Measurements from ENCODE around the gene KCNIP1. TPM values are rescaled to one million over a fixed set of nuclear protein-coding genes. Genes with fewer than 3 reads are reported as not detected.

The KCNIP1 gene
- total and polyA plus RNA-seq, 9 of the 15 experiments (the other 6 are each of a cell fraction or from before 2014, with no cell fraction given), result not detected

GRCh38 chr5:170627271-170627670 is 123.5 kb downstream of the KCNIP1 start:
- BruUV-seq (replicated peaks), result no TSS peak
- no peaks in the 10 kb centered on the region for H3K4me1 ChIP-seq (replicated peaks in 1 of 2; ENCODE audit: control insufficient read depth in 2 of 2, insufficient read depth in 2 of 2, low read length in 2 of 2)
- H3K79me2 ChIP-seq (ENCODE audit: control insufficient read depth, insufficient read depth, low read length), result no peaks in the 10 kb centered on the region
- H3K9me1 ChIP-seq (ENCODE audit: control insufficient read depth, insufficient read depth, low read length), result no peaks in the 10 kb centered on the region
- 0% methylated on average over 3 of the region's 3 CpGs for WGBS (ENCODE audit: insufficient coverage, low coverage, missing lambda C conversion rate)
- no peak for DNase-seq (ENCODE audit: extremely low read depth in 1 of 4, low spot score in 3 of 4)
- peaks cover 0 to 17% of the 10 kb centered on the region in 2 experiments; a peak in 1 of 5 replicates for H3K27me3 ChIP-seq (ENCODE audit: control insufficient read depth in 2 of 2, insufficient read depth in 2 of 2, low read length in 2 of 2)
- intact Hi-C loops (cut with micrococcal nuclease), result loop anchor here (10.0 kb wide), 1 partner anchor 522 kb away; the partner anchor contains the start of gene FOXI1
- H3K4me2 ChIP-seq (ENCODE audit: insufficient read depth, low read length), result no peak overlapping the region
- ChIA-PET POLR2A (no interaction called here), CTCF (ENCODE audit: low intra/inter-chr PET ratio) (no interaction called here)
- no peak overlapping the region for H3K27ac ChIP-seq (ENCODE audit: extremely low read depth, low read depth, low read length)
- no peak for FAIRE-seq
- no peak for TF ChIP-seq ZNF274 (IDR thresholded peaks at IDR 0.05; ENCODE audit: borderline replicate concordance, low read depth, low read length)
- TF ChIP-seq MCM3 (IDR thresholded peaks at IDR 0.05), result no peak
- H3K9me3 ChIP-seq (replicated peaks; ENCODE audit: control insufficient read depth, insufficient read depth, low read depth, low read length), result no peaks in the 10 kb centered on the region
- no peak overlapping the region for H3K4me3 ChIP-seq
- no peak overlapping the region for H2AFZ ChIP-seq (ENCODE audit: low read depth, low read length)
- H4K20me1 ChIP-seq (replicated peaks; ENCODE audit: control insufficient read depth, insufficient read depth, low read length), result peaks cover 11% of the 10 kb centered on the region; the same call in 1 of the 2 replicates
- H3K36me3 ChIP-seq (ENCODE audit: control insufficient read depth, insufficient read depth, low read length), result no peaks in the 10 kb centered on the region
- no peak overlapping the region for H3K9ac ChIP-seq (ENCODE audit: insufficient read depth in 1 of 2, low read depth in 2 of 2, low read length in 2 of 2)
- ATAC-seq, result no peak
- in situ Hi-C loops (cut with MboI), result loop anchor here (10.0 kb wide), 1 partner anchor 402 kb away; no protein-coding TSS in a partner anchor

- H3K79me2 ChIP-seq (ENCODE audit: control insufficient read depth, insufficient read depth, low read length), result no peaks in the 10 kb centered on the region
- FAIRE-seq, result no peak
- ChIA-PET POLR2A (no interaction called here), CTCF (ENCODE audit: low intra/inter-chr PET ratio) (no interaction called here)
- intact Hi-C loops (cut with micrococcal nuclease), result loop anchor here (10.0 kb wide), 1 partner anchor 523 kb away; the partner anchor contains the start of gene FOXI1
- under 1% methylated on average over 8 of the region's 8 CpGs for WGBS (ENCODE audit: insufficient coverage, low coverage, missing lambda C conversion rate)
- in situ Hi-C loops (cut with MboI), result loop anchor here (10.0 kb wide), 1 partner anchor 403 kb away; no protein-coding TSS in a partner anchor
- H3K9ac ChIP-seq (ENCODE audit: insufficient read depth in 1 of 2, low read depth in 2 of 2, low read length in 2 of 2), result no peak overlapping the region
- H2AFZ ChIP-seq (ENCODE audit: low read depth, low read length), result no peak overlapping the region
- no peaks in the 10 kb centered on the region for H3K9me1 ChIP-seq (ENCODE audit: control insufficient read depth, insufficient read depth, low read length)
- no peak overlapping the region for H3K4me3 ChIP-seq
- H3K4me1 ChIP-seq (replicated peaks in 1 of 2; ENCODE audit: control insufficient read depth in 2 of 2, insufficient read depth in 2 of 2, low read length in 2 of 2), result peaks cover 0 to 4% of the 10 kb centered on the region in 2 experiments; a peak in 3 of 5 replicates
- H3K27me3 ChIP-seq (ENCODE audit: control insufficient read depth in 2 of 2, insufficient read depth in 2 of 2, low read length in 2 of 2), result peaks cover 0 to 17% of the 10 kb centered on the region in 2 experiments; a peak in 1 of 5 replicates
- ATAC-seq, result no peak
- no TSS peak for BruUV-seq (replicated peaks)
- no peak overlapping the region for H3K27ac ChIP-seq (ENCODE audit: extremely low read depth, low read depth, low read length)
- peaks cover 18% of the 10 kb centered on the region for H4K20me1 ChIP-seq (replicated peaks; ENCODE audit: control insufficient read depth, insufficient read depth, low read length)
- H3K4me2 ChIP-seq (ENCODE audit: insufficient read depth, low read length), result no peak overlapping the region
- no peaks in the 10 kb centered on the region for H3K9me3 ChIP-seq (replicated peaks; ENCODE audit: control insufficient read depth, insufficient read depth, low read depth, low read length)
- no peak for DNase-seq (ENCODE audit: extremely low read depth in 1 of 4, low spot score in 3 of 4)
- H3K36me3 ChIP-seq (ENCODE audit: control insufficient read depth, insufficient read depth, low read length), result no peaks in the 10 kb centered on the region
- no peak for TF ChIP-seq CHD1 (IDR thresholded peaks at IDR 0.05; ENCODE audit: low read length)
- no peak for TF ChIP-seq ZBTB49 (CRISPR knock-in tag; IDR thresholded peaks at IDR 0.05; ENCODE audit: borderline replicate concordance)
- no peak for TF ChIP-seq CBX8 (IDR thresholded peaks at IDR 0.05; ENCODE audit: borderline replicate concordance, extremely low read depth, low read depth, low read length, poor library complexity, severe bottlenecking)
- no peak for TF ChIP-seq MTA2 (IDR thresholded peaks at IDR 0.05; ENCODE audit: low read depth)
- TF ChIP-seq ETS2 (tag; IDR thresholded peaks at IDR 0.05; ENCODE audit: borderline replicate concordance, poor library complexity, severe bottlenecking), result no peak
- no peak for TF ChIP-seq CTCF (IDR thresholded peaks at IDR 0.05 in 2 of 3, conservative IDR thresholded peaks at IDR 0.05 in 1 of 3; ENCODE audit: insufficient read depth in 2 of 3, low read depth in 1 of 3, low read length in 3 of 3)
- no peak for TF ChIP-seq ELK1 (CRISPR knock-in tag; IDR thresholded peaks at IDR 0.05)
Observed at GRCh38 chr5:170628028-170628427, 124.2 kb downstream of the KCNIP1 start.
